Body of pancreas (tissue), 4 donors: ENCODE results near the gene WASHC2A. TPM values are rescaled to one million over a fixed set of nuclear protein-coding genes. Genes with fewer than 3 reads are reported as not detected.
"Not testable (repeated sequence)": the region's sequence is repeated elsewhere in the genome, so short reads cannot be mapped to it uniquely, and the experiment has no call there.

Experiments
- ATAC-seq: fragments of 150-250 bp; one replicate; pipeline ENCODE4 v1.9.1; 2016
- DNase-seq, 4 donors: peaks; one replicate each; pipeline ENCODE4 v3.0.0-alpha.2; 2019
- H3K27ac ChIP-seq, 4 donors: fragments of 200-600 bp; sonication (generic); 1 replicate in 3 of 4; 2 replicates in 1 of 4; pipeline versions ENCODE4 v1.5.1 to v1.6.1; 2016 to 2019; ENCODE audit warnings: mild to moderate bottlenecking in 1 of 4, mixed read lengths in 1 of 4, moderate library complexity in 1 of 4
- H3K27me3 ChIP-seq, 2 donors: fragments of 200-600 bp; sonication (generic); one replicate each; pipeline ENCODE4 v1.6.0; 2016; ENCODE audit warnings: mild to moderate bottlenecking in 1 of 2
- H3K36me3 ChIP-seq, 2 donors: fragments of 200-600 bp; sonication (generic); replicated peaks in 1 of 2; 2 replicates each; pipeline ENCODE4 v1.5.1; 2016; ENCODE audit warnings: low read depth in 2 of 2; ENCODE audit not compliant: insufficient read depth in 1 of 2
- H3K4me1 ChIP-seq: fragments of 200-600 bp; sonication (generic); one replicate; pipeline ENCODE4 v1.6.0; 2016
- H3K4me3 ChIP-seq, 2 donors: fragments of 200-600 bp; sonication (generic); 1 replicate in 1 of 2; 2 replicates in 1 of 2; pipeline ENCODE4 v1.5.1; 2016 to 2019
- H3K9me3 ChIP-seq, 3 donors: fragments of 200-600 bp; sonication (generic); 1 replicate in 2 of 3; 2 replicates in 1 of 3; pipeline ENCODE4 v1.5.1; 2016
- WGBS, 2 donors: methylation state at CpG; one replicate each; pipeline ENCODE4 v1.1.5; 2017; 5-methylcytosine and 5-hydroxymethylcytosine counted together
- intact Hi-C: fragments of 100-400 bp; cut with DNase I; formaldehyde crosslinking; loops from one replicate; pipeline ENCODE4 v1.15.1; 2023
- total RNA-seq, 2 donors: library from RNA; depleted of rRNA; stranded (reverse); fragments of >200 nt; gene quantifications; one replicate each; pipeline ENCODE4 v1.1.0, GENCODE V29; 2016

WASHC2A gene
- total RNA-seq, 2 donors from 2014 or later: 16.3 to 36.6 TPM

DNA sequence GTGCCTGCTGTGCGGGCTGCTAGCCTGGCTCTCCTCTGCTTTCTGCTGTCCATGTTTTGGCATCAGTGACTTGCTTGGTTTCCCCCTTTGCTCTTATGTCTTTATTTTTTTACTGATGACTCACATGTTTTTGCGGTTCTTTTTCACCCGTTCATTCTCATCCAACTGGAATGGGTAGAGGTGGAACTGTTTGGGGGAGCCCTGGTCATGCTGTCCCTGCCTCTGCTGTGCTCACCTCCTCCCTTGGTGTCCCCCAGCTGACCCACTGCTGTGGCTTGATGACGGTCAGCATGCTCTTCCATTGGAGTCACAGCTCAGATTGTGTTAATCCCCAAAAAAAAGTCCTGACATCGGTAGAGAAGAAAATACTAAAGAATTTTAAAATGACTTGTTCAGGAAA is 26.9 kb downstream of the WASHC2A start:
- H3K27ac ChIP-seq, H3K9me3 ChIP-seq, H3K27me3 ChIP-seq, DNase-seq, H3K4me1 ChIP-seq, H3K4me3 ChIP-seq, ATAC-seq, intact Hi-C loops, H3K36me3 ChIP-seq: not testable (repeated sequence)
- 86 to 95% methylated on average over 1 to 4 of the region's 5 CpGs for WGBS, 2 donors

DNA sequence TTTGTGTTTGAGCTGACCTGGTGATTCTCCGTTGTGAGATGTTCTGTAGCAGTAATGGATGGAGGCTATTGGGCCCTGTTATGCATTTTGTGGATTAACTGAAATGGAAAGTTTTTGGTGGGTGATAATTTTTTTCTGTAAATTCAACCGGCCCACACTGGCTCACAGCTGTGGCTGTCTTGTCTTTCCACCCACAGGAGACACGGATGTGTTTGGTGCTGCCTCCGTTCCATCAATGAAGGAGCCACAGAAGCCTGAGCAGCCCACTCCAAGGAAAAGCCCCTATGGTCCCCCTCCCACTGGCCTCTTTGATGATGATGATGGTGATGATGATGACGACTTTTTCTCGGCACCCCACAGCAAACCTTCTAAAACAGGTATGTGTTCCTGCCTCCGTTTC is 27.6 kb downstream of the WASHC2A start:
- H3K9me3 ChIP-seq, H3K27me3 ChIP-seq, ATAC-seq, intact Hi-C loops, H3K4me1 ChIP-seq, DNase-seq, H3K36me3 ChIP-seq, H3K4me3 ChIP-seq, H3K27ac ChIP-seq: not testable (repeated sequence)
- 97% methylated on average over 6 to 7 of the region's 7 CpGs for WGBS, 2 donors

DNA sequence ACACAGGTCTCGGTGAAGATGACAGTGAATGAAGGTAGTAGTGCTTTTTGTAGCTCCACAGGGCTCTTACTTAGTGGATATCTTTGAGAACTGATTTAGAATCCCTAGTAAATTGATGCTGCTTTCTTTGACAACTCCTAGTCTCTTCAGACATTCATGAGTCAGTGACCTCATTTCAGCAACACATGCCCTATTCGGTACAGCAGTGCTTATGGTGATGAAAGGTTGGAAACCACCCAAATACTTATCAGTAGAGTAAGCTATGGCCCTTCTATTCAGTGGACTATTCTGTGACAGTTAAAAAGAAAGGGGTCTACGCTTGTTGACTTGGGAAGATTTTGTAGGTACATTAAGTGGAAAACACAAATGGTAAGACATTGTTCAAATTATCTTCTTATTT is 29.0 kb downstream of the WASHC2A start:
- H3K9me3 ChIP-seq, H3K4me3 ChIP-seq, H3K4me1 ChIP-seq, intact Hi-C loops, ATAC-seq, H3K27me3 ChIP-seq, H3K36me3 ChIP-seq, DNase-seq, H3K27ac ChIP-seq: not testable (repeated sequence)
- 33% methylated on average over 1 of the region's 3 CpGs; no CpG with 5 or more reads in 1 of the 2 donors for WGBS, 2 donors

DNA sequence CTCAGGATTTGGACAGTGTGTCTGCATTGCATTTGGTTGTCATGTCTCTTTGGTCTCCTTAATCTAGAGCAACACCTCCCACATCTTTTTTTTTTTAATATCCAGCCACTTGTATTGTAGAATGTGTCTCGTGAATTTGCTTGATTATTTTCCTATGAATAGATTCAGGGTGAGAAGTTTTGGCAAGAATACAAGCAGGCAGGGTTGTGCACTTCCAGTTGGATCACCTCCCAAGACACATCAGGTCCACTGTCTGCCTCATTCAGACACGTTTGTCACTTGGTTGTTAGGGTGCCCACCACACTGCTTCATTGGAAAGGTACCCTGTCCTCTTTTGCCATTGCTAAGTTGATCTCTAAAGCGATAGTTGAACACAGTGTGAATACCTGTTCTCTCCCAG is 30.9 kb downstream of the WASHC2A start:
- 86 to 87% methylated on average over 2 to 3 of the region's 3 CpGs for WGBS, 2 donors
- intact Hi-C loops, H3K27me3 ChIP-seq, H3K4me1 ChIP-seq, ATAC-seq, DNase-seq, H3K4me3 ChIP-seq, H3K36me3 ChIP-seq, H3K9me3 ChIP-seq, H3K27ac ChIP-seq: not testable (repeated sequence)

DNA sequence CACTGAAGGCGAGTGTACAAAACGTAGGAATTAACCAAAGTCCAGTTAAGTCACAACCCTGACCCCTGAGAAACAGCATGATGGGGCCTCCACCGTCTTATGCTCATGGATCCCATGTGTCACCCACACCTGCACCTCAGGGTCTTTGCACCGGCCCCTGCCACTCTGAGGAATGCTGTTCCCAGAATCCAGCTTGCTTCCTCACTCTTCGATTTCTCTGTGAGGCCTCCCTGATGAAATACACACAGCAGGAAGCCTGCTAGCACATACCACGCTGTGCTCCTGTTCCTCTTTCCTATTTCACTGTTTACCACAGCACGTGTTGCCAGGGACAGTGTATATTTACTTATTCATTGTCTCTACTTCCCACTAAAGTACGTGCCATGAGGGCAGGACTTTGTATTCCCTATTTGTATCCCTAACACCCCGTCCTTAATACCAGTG is 33.4 kb downstream of the WASHC2A start:
- intact Hi-C loops, H3K4me3 ChIP-seq, ATAC-seq, H3K4me1 ChIP-seq, H3K36me3 ChIP-seq, H3K27me3 ChIP-seq, H3K27ac ChIP-seq, DNase-seq, H3K9me3 ChIP-seq: not testable (repeated sequence)
- 75% methylated on average over 9 of the region's 9 CpGs for WGBS, 2 donors

DNA sequence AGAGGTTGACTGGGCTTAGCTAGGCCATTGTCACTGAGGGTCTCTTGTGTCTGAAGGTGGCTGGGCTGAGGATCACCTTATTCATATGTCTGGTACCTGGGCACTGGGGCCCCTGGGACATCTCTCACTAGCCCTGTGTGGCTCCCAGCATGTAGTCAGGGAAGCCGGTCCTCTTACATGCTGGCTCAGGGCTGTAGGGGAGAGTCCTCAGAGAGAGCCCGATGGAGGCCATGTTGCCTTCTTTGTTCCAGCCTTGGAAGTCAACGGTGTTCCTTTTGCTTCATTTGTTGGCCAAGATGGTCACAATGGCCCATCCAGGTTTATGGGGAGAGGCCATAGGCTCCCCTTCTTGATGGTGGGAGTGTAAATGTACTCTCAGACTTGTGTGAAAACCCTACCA is 34.0 kb downstream of the WASHC2A start:
- H3K36me3 ChIP-seq, H3K9me3 ChIP-seq, H3K27ac ChIP-seq, DNase-seq, intact Hi-C loops, H3K4me3 ChIP-seq, ATAC-seq, H3K4me1 ChIP-seq, H3K27me3 ChIP-seq: not testable (repeated sequence)
- WGBS, 2 donors: 83% methylated on average over 3 of the region's 3 CpGs; no CpG with 5 or more reads in 1 of the 2 donors

DNA sequence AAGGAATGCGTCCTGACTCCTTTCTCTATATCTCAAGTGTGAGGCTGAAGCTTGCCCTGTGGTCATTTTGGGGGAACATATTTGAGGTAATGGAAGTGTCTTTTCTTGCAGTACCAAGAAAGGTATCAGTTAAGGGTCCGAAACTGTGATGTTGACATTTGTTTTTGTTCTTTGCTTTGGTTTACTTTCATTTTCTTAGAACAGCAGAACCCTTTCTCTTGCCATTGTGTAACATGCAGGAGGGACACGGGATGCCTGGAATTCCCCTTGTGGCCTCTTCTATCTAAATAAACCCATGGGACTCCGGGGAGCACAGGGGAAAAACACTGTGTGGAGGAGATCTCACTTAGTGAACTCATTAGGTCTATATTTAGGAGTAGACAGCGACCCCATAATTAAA is 34.5 kb downstream of the WASHC2A start:
- ATAC-seq: not testable (repeated sequence)

DNA sequence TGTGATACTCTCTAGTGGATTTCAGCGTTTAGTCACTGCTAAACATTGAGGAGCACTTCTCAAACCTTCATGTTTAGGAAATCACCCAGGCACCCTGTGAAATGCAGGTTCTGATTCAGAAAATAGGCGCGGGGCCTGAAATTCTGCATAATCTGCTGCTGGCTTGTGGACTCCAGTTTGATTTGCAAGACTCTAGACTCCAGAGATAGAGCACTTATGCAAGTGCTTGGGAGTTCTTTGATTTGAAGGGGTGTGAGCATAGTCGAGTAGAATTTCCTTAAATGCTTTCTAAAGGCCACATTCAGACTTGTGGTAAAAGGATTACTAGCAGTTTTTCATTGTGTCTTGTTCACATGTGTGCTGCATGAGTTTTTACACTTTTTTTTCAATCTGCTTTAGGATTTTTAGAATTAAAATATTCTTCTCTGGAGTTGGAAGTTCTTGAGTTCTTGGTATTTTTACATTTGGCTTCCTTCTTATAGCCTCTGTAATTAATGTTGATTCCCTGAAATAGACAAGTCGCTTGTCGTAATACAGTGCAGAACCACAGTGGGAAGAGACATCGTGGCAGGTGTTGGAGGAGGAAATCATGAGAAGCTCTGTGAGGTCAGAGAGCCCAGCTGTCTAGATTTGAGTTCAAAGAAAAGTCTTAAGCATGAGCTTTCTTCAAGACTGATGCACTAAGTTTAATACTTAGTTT is 41.4 kb downstream of the WASHC2A start:
- ATAC-seq, DNase-seq, H3K9me3 ChIP-seq, H3K4me1 ChIP-seq, H3K27me3 ChIP-seq, H3K27ac ChIP-seq, H3K36me3 ChIP-seq, intact Hi-C loops, H3K4me3 ChIP-seq: not testable (repeated sequence)
- WGBS, 2 donors: 88% methylated on average over 7 of the region's 7 CpGs

More for the DNA sequence above, 34.5 kb downstream of the WASHC2A start:
- H3K27ac ChIP-seq, DNase-seq, H3K4me3 ChIP-seq, H3K9me3 ChIP-seq, H3K4me1 ChIP-seq, intact Hi-C loops, H3K36me3 ChIP-seq, H3K27me3 ChIP-seq: not testable (repeated sequence)
- 60 to 79% methylated on average over 4 to 5 of the region's 5 CpGs for WGBS, 2 donors

DNA sequence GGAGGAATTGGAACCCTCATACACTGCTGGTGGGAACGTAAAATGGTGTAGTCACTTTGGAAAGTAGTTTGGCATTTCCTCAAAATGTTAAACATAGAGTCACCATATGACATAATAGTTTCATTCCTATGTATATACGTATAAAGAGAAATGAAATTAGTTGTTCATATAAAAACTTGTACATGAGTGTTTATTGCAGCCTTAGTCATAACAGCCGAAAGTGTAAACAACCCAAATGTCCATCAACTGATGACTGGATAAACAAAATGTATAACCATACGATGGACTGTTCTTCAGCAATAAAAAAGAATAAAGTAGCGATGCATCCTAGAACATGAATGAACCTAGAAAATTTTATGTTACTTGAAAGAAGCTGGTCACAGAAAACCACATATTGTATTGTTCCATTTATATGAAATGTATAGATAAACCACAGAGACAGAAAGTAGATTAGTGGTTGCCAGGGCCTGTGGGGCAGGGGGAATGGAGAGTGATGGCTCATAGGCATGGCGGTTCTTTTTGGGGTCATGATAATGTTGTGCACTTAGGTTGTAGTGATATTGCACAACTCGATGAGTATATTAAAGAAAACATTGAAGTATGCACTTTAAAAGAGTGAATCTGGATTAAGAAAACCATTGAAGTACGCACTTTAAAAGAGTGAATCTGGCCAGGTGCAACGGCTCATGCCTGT is 44.8 kb downstream of the WASHC2A start:
- intact Hi-C loops, H3K36me3 ChIP-seq, H3K27me3 ChIP-seq, ATAC-seq, H3K9me3 ChIP-seq, H3K4me3 ChIP-seq, DNase-seq, H3K27ac ChIP-seq, H3K4me1 ChIP-seq: not testable (repeated sequence)
- 90 to 95% methylated on average over 6 to 7 of the region's 9 CpGs for WGBS, 2 donors

DNA sequence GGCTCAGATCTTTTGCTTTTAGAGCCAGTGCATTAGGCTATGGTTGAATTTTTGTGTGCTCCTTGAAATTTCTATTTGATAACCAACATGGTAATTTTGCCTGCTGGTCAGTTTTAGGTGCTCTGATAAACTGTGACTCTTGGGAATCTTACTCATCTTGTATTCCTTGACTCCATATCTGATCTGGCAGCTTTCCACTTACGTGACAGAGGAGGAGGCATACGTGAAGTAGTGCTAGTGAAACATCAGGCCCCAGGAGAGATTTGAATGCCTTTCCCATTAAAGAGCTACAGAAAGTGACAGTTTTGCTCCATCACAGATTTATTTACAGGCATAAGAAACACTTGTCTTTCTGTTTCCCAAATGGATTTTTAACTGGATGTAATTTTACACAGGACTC is 59.0 kb downstream of the WASHC2A start:
- H3K4me3 ChIP-seq, H3K27ac ChIP-seq, DNase-seq, ATAC-seq, H3K27me3 ChIP-seq, intact Hi-C loops, H3K9me3 ChIP-seq, H3K4me1 ChIP-seq, H3K36me3 ChIP-seq: not testable (repeated sequence)
- WGBS, 2 donors: no CpG with 5 or more reads among the region's 2 CpGs

DNA sequence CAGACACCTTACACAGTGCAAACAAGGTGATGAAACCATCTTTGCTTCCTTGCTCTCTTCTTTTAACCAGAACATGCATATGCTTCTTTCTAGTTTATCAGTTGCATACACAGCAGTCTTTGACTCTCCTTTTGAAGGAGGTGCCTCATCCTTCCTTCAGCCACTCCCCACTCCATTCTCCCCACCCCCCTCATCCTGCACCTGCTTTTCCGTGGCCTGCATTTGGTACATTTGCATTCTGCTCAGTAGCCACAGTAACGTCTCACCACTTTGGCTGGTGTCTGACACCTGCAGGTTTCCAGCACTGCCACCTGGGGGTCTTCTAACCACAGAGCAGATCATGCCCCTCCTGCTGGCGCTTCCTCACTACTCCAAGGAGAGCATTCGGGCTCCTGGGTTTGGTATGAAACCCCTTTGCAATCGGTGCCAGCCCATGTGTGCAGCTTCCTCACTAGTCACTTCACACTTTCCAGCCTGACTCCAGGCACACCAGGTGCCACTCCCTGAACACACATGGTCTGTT is 60.1 kb downstream of the WASHC2A start:
- H3K9me3 ChIP-seq, ATAC-seq, H3K4me3 ChIP-seq, intact Hi-C loops, H3K27me3 ChIP-seq, H3K36me3 ChIP-seq, H3K4me1 ChIP-seq, H3K27ac ChIP-seq, DNase-seq: not testable (repeated sequence)
- WGBS, 2 donors: 60 to 69% methylated on average over 2 of the region's 5 CpGs
